CD4-positive, alpha-beta T cell treated with Interleukin-15 for 4 hours (primary cell): ENCODE results near the gene DCXR.

Experiments
- DNase-seq: peaks from one replicate; pipeline ENCODE4 v3.0.0-alpha.2; 2020; ENCODE audit warnings: low spot score

The DCXR gene

GRCh38 chr17:81996757-81997441, 40.6 kb downstream of the DCXR start:
- no peak for DNase-seq

DNA sequence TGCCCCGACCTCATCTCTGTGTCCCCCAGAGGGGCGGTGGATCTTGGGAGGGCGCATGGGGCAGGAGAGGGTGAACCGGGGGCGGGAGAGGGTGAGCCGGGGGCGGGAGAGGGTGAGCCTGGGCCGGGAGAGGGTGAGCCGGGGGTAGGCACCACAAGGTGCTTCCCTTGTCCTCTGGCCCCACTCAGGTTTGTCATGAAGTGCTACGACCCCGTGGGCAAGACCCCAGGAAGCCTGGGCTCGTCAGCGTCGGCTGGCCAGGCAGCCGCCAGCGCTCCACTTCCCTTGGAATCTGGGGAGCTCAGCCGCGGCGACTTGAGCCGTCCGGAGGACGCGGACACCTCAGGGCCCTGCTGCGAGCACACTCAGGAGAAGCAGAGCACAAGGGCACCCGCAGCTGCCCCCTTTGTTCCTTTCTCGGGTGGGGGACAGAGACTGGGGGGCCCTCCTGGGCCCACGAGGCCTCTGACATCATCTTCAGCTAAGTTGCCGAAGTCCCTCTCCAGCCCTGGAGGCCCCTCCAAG, 41.2 kb downstream of the DCXR start:
- no peak for DNase-seq

GRCh38 chr17:81995463-81996231, 41.9 kb downstream of the DCXR start:
- no peak for DNase-seq

GRCh38 chr17:81994593-81995462, 42.7 kb downstream of the DCXR start:
- DNase-seq, result no peak

- no peak for DNase-seq
Measured at GRCh38 chr17:81993729-81994592, 43.5 kb downstream of the DCXR start.

DNA sequence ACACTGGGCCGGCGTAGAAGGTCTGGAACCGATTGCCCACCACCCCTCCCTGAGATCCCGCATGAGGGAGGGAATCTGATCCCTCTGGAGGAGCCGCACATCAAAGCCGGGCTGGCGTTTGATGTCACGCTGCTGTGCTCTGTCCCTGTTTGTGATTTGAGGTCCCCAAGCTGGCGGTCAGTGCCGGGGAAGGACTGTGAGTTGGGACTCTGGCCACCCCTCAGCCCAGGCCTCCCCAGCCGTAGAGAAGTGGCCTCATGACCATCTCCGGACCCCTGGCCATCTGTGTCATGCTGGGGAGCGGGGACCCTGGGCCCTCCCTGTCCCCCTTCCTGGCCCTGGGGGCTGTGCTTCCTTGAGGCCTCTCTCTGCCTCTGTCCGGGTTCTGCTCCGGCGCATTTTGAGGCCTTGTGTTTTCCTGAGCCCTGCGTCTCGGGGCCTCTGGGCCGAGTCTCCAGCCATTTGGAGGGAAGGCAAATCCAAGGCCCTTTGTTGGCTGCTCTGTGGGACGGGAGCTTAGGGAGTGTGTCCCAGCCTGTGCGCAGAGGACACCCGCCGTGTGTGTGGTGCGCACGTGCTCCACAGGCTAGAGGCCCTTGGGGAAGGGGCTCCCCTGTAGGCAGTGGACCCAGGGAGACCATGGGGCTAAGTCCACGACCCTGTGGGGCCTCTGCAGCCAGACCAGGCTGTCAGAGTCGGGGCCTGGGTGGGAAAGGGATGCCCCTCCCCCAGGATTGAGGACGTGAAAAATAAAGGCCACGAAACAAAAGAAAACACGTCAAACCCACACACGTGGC, 45.0 kb downstream of the DCXR start:
- no peak for DNase-seq

GRCh38 chr17:81991684-81992305, 45.7 kb downstream of the DCXR start:
- DNase-seq, result no peak

DNA sequence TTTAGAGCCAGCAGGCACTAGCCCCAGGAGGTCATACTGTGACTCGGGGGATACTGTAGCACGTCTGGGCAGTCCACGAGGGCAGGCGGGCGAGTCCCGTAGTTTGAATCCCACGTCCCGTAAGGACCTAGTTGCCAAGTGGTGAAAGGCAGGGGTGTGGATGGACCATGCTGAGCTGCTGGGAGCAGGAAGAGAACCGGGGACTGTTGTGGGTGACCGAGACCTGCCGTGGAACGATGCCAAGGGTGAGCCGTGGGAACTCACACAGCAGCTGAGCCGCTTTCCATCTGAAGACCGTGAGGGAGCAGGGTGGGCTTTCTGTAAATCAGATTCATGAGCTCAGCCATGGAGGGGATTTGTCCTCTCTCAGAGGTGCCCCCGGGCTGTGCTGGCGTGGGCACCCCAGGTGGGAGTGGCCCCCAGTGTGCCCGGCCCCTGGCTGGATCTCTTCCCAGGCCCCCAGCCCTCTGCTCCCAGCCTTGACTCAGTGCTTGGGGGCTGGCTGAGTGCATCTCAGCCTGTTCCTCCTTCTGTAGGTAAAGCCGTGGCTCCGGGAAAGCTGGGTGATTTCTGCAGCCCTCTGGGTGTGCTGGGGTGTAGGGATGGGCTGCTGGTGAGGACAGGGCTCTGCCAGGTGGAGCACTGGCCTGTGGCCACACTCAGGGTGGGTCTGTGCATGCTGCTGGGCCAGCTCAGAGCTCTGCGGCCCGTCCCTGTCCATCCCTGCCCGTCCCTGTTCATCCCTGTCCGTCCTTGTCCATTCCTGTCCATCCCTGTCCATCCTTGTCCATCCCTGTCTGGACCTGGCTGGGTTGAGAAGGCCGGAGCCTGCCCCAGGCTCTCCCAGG, 46.4 kb downstream of the DCXR start:
- no peak for DNase-seq

- no peak for DNase-seq
Measured at GRCh38 chr17:81987161-81987770, 50.2 kb downstream of the DCXR start.

DNA sequence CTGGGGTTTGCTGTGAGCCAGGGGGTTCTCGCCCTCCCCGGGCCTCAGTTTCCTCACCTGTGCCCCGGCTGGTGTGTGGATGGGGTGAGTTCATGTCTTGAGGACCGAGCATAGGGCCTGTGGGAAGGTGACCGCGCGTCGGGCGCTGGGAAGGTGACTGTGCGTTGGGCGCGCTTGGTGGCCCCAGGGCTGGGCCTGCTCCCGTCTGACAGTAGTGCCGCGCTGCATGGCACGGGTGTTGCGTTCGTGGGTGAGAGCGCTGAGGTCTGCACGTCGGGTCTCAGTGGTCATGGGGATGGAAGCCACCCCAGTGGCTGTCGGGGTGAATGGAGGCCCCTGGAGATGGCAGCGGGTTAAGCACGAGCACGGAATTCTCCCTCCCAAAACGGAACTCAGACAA, 50.9 kb downstream of the DCXR start:
- DNase-seq, result no peak
